Right renal cortex interstitium (tissue), 3 donors: ENCODE measurements around the gene CLEC1B. TPM values are rescaled to one million over a fixed set of nuclear protein-coding genes. Genes with fewer than 3 reads are reported as not detected.
"Not testable (repeated sequence)": the region's sequence is repeated elsewhere in the genome, so short reads cannot be mapped to it uniquely, and the experiment has no call there.

Experiments used
- DNase-seq, 3 donors: peaks; one replicate each; pipeline ENCODE4 v3.0.0-alpha.2; 2013; ENCODE audit warnings: low read depth in 3 of 3, low spot score in 2 of 3
- polyA plus RNA-seq, 3 donors: library from polyadenylated mRNA; unstranded; fragments of 120-200 nt; gene quantifications; one replicate each; pipeline ENCODE4 v1.2.1, GENCODE V29; 2013; ENCODE audit not compliant: insufficient read length in 3 of 3

CLEC1B gene
- polyA plus RNA-seq, 3 donors: 0.87 to 2.9 (median 1.3) TPM

GRCh38 chr12:9976626-9977025, 22.3 kb downstream of the CLEC1B start:
- DNase-seq: not testable (repeated sequence)

- DNase-seq: no peak
These were observed 23.3 kb downstream of the CLEC1B start for GRCh38 chr12:9975614-9976013.

- not testable (repeated sequence) for DNase-seq
These were observed 24.2 kb downstream of the CLEC1B start for GRCh38 chr12:9974731-9975130.

- no peak for DNase-seq
These were observed 25.0 kb downstream of the CLEC1B start for GRCh38 chr12:9973949-9974348.

- DNase-seq: no peak
These were observed 27.7 kb downstream of the CLEC1B start, which contains the start of gene CLEC12A for GRCh38 chr12:9971181-9971580. Gene CLEC12A, plus strand, starts transcription at chr12:9971409. Its CDS starts 188 bp downstream, at chr12:9971597.

- no peak for DNase-seq
These were observed 29.2 kb downstream of the CLEC1B start for GRCh38 chr12:9969673-9970072.

- DNase-seq: no peak
These were observed 37.0 kb downstream of the CLEC1B start for GRCh38 chr12:9961901-9962300.

GRCh38 chr12:9961106-9961505, 37.8 kb downstream of the CLEC1B start:
- no peak for DNase-seq

GRCh38 chr12:9960590-9960989, 38.3 kb downstream of the CLEC1B start:
- DNase-seq: no peak

- DNase-seq: no peak
These were observed 41.1 kb downstream of the CLEC1B start for GRCh38 chr12:9957834-9958233.

GRCh38 chr12:9952954-9953729, 45.8 kb downstream of the CLEC1B start:
- not testable (repeated sequence) for DNase-seq

GRCh38 chr12:9951026-9951675, 47.8 kb downstream of the CLEC1B start:
- no peak for DNase-seq

- no peak for DNase-seq
These were observed 50.2 kb downstream of the CLEC1B start for GRCh38 chr12:9948606-9949296.

- DNase-seq: no peak
These were observed 51.2 kb downstream of the CLEC1B start for GRCh38 chr12:9947674-9948073.

- DNase-seq: no peak
These were observed 54.5 kb downstream of the CLEC1B start for GRCh38 chr12:9944391-9944790.

- DNase-seq: no peak
These were observed 55.7 kb downstream of the CLEC1B start for GRCh38 chr12:9943240-9943639.

Other genes starting within 250 kb of the CLEC1B start
- gene CD69, start 238.2 kb downstream of the CLEC1B start, polyA plus RNA-seq: 1 to 10 TPM; 1.6 to 3.8 (median 2.2) TPM
- under 1 TPM; 0.55 to 0.78 (median 0.58) TPM for gene KLRF1, start 171.6 kb downstream of the CLEC1B start, polyA plus RNA-seq
- 1 to 10 TPM; 3.5 to 4.8 (median 3.9) TPM for gene CLEC2B, start 129.8 kb downstream of the CLEC1B start, polyA plus RNA-seq
- gene KLRF2, start 117.6 kb downstream of the CLEC1B start, polyA plus RNA-seq: not detected
- gene CLEC2A, start 66.8 kb downstream of the CLEC1B start, polyA plus RNA-seq: not detected
- 1 to 10 TPM in 2 of 3 donors, under 1 TPM in 1; 0.47 to 1.1 (median 1.0) TPM for gene CLEC12A, start 27.7 kb downstream of the CLEC1B start, polyA plus RNA-seq
- gene CLEC12B, start 11.5 kb upstream of the CLEC1B start, polyA plus RNA-seq: under 1 TPM in 1 of 3 donors, not detected in 2; 0.19 TPM
- gene CLEC9A, start 31.6 kb upstream of the CLEC1B start, polyA plus RNA-seq: under 1 TPM; 0.21 to 0.51 (median 0.44) TPM
- 1 to 10 TPM; 2.7 to 4.0 (median 3.2) TPM for gene CLEC1A, start 99.9 kb upstream of the CLEC1B start, polyA plus RNA-seq
- gene CLEC7A, start 131.1 kb upstream of the CLEC1B start, polyA plus RNA-seq: 1 to 10 TPM; 1.7 to 2.2 (median 2.1) TPM
- 1 to 10 TPM; 1.1 to 1.4 (median 1.2) TPM for gene OLR1, start 173.0 kb upstream of the CLEC1B start, polyA plus RNA-seq
- 100 to 1,000 TPM; 173 to 203 (median 186) TPM for gene TMEM52B, start 179.9 kb upstream of the CLEC1B start, polyA plus RNA-seq
- 10 to 100 TPM; 73.3 to 91.9 (median 84.5) TPM for gene GABARAPL1, start 213.8 kb upstream of the CLEC1B start, polyA plus RNA-seq